Activated gamma-delta T cell treated with anti-CD3 and anti-CD28 coated beads, Interleukin-2, amount 50 U/mL, for 16 hours (primary cell): ENCODE measurements around the gene CAPN12.
A peak's percentile ranks its signal among the peaks of the same experiment; 100 is the strongest.
"Not testable (repeated sequence)": the region's sequence is repeated elsewhere in the genome, so short reads cannot be mapped to it uniquely, and the experiment has no call there.

ENCODE experiments used
- DNase-seq: peaks from one replicate; pipeline ENCODE4 v3.0.0-alpha.2; 2020; ENCODE audit warnings: low read depth

CAPN12 gene

DNA sequence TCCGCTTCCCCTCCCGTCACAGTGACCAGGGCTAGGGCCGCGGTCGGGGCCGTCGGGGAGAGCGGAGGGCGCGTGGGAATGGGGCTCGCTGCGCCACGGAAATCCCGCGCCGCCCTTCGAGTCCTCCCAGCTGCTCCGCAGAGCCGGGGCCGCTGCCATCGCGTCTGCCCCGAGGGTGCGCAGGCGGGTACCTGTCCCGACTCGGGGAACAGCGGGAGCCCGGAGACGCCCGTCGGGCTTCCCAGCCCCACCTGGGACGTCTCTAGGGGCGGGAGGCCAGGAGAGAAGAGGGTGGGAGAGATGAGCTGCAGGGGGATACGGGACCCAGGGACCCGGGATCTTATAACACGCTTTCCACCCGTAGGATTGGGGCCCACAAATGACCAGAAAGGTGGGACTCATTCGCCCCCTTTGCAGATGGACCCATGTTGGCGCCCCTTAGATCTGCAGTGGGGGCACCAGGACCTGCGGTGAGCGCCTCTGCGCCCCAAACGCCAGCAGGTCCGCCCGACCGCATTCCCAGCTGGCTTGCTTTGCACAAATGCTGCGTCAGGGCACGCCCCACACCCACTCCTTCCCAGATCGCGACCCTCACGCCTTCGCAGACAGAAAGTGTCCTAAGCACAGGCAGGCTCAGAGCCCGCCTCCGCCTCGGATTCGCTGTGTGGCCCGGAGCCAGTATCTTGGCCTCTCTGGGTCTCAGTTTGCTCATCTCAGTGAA lies 26.1 kb upstream of the CAPN12 start:
- DNase-seq: not testable (repeated sequence)

DNA sequence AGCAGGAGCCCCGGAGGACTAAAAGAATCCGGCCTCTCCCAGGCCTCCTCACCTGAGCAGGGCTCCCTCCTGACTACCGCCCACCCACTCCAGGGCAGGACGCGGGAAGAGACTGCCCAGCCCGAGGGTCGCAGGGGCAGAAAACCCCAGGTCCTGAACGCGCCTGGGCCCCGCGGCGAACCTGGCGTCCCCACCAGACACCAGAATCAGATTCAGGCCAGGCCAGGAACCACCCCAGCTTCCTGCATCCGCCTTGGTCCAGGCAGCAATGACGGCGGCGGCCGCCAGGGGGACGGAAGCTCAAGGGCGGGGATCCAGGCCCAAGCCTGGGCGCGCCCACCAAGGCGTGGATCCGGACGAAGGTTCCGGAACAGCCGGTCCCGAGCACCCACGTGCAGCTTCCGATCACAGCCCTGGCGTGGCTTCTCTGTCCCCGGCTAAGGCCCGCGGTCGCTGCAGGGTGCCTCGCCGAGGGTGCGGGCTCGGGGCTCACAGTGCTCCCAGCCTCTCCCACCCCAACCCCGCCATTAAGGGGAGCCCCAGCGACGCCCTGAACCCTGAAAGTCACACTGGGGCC lies 25.4 kb upstream of the CAPN12 start:
- peak; percentile 88 for DNase-seq

DNA sequence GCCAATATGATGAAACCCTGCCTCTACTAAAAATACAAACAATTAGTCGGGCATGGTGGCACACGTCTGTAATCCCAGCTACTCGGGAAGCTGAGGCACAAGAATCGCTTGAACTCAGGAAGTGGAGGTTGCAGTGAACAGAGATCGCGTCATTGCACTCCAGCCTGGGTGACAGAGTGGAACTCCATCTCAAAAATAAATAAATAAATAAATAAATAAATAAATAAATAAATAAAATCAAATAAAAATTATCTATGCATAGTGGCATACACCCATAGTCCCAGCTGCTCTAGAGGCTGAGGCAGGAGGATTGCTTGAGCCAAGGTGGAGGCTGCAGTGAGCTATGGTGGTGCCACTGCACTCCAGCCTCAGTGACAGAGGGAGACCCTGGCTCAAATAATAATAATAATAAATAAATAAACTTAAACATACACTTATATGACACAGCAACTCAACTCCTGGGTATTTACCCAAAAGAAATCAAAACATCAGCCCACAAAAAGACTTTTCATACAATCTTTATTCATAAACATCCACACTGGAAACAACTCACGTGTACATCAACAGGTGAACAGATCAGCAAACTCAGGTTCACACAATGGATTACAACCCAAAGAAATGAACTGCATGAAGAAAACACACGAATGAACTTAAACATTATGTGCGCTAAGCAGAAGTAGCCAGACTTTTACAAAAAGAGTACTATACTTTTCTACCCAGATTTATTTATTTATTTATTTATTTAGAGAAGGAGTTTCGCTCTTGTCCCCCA lies 22.2 kb upstream of the CAPN12 start:
- DNase-seq: no peak

DNA sequence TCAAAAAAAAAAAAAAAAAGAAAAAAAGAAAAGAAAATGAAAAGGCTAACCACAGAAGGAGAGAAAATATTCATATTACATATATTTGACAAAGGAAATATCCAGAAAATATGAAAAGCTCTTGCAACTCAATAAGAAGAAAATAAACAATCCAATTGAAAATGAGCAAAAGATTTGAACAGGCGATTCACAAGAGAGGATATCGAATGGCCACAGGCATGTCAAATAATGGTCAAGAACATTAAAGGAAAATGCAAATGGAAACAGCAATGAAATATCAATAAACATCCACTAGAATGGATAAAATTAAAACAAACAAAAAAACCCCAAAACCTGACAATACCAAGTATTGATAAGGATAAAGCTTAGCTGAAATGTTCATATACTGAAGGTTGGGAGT lies 20.9 kb upstream of the CAPN12 start:
- DNase-seq: no peak

DNA sequence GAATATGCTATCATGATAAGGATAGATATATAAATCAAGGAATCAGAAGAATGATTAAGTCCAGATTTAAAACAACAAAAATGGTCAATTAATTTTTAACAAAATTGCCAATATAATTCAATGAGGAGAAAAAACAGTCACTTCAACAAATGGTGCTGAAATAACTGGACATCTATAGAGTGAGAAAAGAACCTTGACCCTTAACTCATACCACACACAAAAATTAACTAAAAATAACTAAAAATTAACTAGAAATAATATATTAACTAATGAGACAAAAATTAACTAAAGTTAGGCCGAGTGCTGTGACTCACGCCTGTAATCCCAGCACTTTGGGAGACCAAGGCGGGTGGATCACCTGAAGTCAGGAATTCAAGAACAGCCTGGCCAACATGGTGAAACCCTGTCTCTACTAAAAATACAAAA lies 19.5 kb upstream of the CAPN12 start:
- no peak for DNase-seq

DNA sequence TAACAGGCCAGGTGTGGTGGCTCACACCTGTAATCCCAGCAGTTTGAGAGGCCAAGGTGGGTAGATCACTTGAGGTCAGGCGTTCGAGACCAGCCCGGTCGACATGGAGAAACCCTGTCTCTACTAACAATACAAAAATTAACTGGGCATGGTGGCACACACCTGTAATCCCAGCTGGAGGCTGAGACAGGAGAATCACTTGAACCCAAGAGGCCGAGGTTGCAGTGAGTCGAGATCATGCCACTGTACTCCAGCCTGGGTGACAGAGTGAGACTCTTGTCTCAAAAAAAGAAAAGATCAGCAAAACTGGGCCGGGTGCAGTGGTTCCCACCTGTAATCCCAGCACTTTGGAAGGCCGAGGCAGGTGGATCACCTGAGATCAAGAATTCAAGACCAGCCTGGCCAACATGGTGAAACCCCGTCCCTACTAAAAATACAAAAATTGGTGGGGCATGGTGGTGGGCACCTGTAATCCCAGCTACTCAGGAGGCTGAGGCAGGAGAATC lies 17.7 kb upstream of the CAPN12 start:
- DNase-seq: not testable (repeated sequence)

DNA sequence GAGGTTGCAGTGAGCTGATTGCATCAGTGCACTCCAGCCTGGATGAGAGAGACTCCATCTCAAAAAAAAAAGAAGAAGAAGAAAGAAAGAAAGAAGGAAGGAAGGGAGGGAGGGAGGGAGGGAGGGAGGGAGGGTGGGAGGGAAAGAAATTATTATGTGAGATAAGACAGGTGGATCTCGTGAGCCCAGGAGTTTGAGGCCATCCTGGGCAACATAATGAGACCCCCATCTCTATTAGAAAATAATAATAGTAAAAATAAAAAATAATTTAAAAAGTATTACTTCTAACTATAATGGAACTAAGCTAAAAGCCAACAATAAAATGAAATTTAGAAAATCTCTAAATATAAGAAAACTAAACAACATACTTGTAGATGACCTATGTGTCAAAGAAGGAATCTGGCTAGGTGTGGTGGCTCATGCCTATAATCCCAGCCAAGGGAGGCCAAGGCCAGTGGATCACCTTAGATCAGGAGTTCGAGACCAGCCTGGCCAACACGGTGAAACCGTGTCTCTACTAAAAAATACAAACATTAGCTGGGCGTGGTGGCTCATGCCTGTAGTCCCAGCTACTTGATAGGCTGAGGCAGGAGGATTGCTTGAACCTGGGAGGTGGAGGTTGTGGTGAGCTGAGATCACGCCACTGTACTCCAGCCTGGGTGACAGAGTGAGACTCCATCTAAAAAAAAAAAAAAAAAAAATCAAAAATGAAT lies 16.7 kb upstream of the CAPN12 start:
- not testable (repeated sequence) for DNase-seq

DNA sequence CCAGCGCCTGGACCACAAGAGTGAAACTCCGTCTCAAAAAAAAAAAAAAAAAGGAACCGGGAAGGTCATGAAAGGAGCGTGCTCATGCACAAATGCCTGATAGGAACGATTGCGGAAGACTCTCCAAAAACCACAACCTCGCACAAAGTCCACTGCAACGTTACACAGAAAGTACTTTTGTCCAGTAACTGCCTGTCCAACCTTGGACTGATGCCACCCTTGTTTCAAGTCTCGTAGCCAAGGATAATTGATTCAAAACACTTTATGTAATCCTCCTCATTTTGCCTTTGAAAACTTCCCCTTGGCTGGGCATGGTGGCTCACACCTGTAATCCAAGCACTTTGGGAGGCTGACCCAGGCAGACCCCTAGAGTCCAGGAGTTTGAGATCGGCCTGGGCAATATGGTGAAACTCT lies 15.3 kb upstream of the CAPN12 start:
- no peak for DNase-seq

DNA sequence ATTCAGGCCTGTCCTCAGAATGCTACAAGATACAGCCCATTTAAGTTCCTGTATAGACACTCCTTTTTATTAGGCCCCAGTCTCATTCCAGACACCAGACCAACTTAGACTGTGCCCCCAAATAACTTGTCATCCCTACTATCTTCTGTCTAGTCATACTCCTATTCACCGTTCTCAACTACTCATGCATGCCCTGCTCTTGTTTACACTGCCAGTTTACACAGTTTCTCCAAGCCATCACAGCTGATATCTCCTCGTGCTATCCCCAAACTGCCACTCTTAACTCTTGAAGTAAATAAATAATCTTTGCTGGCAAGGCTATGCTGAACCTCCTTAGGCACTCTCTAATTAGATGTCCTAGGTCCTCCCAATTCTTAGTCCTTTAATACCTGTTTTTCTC lies 9.9 kb upstream of the CAPN12 start:
- not testable (repeated sequence) for DNase-seq

DNA sequence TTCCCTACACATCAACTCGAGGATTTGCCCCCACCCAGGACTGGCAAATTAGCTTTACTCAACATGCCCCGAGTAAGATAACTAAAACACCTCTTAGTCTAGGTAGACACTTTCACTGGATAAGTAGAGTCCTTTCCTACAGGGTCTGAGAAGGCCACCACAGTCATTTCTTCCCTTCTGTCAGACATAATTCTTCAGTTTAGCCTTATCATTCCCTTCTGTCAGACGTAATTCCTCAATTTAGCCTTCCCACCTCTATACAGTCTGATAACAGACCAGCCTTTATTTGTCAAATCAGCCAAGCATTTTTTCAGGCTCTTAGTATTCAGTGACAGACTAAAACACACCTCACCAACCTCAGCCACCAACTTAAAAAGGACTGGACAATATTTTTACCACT lies 9.5 kb upstream of the CAPN12 start:
- DNase-seq: not testable (repeated sequence)

DNA sequence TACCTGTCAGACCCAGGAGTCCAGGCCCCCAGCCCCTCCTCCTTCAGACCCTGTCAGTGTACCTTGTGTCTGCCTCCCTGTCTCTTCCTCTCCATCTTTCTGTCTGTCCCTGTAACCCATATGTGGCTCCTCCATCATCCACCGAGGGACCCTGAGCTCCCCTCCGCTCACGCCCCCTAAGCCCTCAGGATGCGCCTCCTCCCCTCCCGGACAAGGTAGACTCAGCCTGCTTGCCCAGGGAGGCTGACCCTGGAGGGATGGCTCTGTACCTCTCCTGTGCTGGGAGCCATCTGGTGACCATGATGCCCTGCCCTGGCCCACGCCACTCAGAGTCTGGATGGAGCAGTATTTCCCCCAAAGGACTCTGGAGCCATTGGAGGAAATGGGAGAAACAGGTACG lies 1.0 kb upstream of the CAPN12 start:
- no peak for DNase-seq

DNA sequence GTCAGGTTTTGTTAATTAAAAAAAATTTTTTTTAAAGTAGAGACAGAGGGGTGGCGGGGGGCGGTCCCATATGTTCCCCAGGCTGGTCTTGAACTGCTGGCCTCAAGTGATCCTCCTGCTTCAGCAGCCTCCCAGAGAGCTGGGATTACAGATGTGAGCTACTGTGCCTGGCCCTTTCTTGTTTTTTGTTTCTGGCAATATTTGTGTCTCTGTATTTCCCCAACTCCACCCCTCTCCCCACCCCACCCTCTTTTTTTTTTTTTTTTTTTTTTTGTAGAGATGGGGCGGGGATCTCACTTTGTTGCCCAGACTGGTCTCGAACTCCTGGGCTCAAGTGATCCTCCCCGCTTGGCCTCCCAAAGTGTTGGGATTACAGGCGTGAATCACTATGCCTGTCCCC lies 600 bp upstream of the CAPN12 start:
- no peak for DNase-seq

DNA sequence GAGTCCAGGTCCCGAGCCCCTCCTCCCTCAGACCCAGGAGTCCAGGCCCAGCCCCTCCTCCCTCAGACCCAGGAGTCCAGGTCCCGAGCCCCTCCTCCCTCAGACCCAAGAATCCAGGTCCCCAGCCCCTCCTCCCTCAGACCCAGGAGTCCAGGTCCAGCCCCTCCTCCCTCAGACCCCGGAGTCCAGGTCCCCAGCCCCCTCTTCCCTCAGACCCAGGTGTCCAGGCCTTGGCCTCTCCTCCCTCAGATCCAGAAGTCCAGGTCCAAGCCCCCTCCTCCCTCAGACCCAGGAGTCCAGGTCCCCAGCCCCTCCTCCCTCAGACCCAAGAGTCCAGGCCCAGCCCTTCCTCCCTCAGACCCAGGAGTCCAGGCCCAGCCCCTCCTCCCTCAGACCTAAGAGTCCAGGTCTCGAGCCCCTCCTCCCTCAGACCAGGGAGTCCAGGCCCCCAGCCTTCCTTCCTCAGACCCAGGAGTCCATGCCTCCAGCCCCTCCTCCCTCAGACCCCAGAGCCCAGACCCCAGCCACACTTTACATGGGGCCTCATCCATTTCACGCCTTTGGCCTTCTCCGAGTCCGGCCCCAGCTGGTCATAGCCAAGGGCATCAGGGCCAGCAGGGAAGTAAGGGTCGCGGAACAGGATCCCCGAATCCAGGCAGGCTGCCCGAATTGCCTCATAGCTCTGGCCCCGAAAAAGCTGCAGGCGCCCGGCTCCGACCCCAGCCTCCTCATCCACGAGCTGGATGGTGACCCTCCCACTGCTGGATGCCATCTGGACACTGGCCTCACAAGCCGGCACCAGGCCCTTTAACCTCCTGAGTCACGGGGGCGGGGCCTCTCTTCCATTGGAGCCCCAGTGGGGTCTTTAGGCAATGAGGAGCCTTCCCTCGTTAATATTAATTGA lies 628 bp downstream of the CAPN12 start:
- DNase-seq: no peak

DNA sequence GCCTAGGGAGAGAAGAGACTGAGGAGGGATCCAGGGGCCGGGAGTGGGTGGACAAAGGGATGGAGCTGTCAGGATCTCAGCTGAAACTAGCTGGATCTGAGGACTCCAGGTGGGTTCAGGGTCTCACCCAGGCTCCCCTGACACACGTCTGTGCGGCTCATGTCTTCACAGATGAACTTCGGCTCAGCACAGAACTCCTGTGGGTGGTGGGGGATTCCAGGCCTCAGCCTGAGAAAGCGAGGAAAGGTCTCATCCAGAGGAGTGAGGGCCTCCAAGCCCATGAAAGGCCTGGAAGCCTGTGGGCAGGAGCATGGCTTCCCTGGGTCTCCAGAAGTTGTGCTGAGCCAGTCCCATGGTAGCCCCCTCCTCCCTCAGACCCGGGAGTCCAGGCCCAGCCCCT lies 1.4 kb downstream of the CAPN12 start:
- no peak for DNase-seq

DNA sequence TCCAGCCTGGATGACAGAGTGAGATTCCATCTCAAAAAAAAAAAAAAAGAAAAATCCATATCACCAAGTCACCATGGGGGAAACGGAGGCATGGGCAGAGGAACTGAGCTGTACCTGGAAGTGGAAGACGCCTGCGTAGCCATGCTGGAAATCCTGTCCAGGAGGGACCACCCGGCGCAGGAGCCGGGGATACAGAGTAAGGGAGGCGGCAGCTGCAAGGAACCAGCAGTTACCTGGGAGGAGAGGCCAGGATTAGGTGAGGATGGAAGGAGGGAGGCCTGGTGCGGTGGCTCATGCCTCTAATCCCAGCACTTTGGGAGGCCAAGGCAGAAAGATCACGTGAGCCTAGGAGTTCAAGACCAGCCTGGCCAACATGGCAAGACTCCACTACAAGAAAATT lies 2.0 kb downstream of the CAPN12 start:
- DNase-seq: no peak

DNA sequence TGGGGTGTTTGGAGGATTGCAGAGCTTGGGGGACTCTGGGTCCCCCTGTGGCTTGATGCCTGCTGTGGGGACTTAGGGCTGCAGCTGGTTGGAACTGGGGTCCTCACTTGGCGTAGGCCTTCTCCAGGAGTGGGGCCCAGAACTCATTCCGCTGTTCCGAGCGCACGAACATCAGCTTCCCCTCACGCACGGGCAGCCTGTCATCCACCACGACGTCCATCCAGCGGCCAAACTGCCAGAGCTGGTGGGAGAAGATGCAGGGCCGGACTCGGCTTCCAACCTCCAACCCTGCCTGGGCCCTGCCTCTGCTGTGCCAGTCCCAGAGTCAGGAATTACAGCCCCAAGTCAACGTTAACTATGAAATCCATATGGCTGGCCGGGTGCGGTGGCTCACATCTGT lies 2.6 kb downstream of the CAPN12 start:
- no peak for DNase-seq

DNA sequence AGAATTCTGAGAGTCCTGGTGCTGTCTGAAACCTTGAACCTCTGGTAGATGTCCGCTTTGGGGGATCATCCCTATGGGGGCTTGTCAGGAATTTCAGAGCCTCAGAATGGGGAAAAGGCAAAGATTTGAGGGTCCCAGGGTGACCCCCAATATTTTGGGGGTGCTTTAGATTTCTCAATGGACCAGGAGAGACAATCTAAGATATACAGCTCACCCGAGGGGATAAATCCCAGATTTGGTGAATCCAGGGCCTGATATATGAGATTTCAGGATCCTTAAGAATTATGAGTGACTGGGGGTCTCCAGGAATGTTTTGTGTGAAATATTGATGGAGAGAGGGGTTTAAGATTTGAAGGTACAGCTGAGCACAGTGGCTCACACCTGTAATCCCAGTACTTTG lies 3.3 kb downstream of the CAPN12 start:
- DNase-seq: no peak

DNA sequence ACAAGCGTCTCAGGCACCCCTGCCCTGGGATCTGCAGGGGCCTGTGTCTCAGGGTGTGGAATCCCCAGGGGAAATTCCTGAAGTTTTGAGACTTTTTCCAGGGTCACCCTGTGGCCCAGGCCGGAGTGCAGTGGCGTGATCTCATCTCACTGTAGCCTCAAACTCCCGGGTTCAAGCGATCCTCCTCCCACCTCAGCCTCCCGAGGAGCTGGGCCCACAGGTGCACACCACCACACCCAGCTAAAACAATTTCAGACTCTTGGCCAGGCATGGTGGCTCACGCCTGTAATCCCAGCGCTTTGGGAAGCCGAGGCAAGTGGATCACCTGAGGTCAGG lies 4.0 kb downstream of the CAPN12 start:
- DNase-seq: no peak

DNA sequence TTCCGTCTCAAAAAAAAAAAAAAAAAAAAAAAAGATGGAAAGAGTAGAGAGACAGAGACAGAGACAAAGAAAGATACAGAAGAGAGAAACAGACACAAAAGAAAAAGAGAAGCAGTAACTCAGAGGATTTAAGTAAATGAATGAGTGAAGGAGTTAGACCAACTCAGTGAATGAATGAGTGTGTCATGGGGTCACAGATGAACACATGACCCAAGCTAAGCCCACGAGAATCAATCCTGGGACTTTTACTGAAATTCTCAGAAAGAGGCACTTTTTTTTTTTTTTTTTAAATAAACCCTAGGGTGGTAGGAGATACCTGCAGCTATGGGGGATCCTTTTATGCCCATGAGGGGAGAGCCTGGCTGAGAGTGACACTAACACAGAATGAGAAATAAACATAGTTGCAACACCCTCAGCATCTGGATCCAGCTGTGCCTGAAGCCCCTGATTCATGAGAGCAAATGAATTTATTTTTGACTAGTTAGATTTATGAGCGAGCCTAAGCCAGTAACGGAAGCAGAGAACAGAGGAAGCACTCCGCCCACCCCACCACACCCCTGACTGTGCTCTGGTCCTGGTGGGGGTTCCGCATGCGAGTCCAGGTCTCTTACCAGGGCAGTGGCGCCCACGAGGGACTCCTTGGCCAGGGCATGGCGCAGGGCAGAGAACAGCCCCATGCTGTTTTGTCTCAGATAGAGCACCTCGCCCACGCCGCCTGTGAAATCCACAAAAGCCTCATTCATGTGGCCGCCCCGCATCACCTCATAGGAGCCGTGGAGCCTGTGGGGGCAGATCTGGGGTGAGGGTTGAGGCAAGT lies 4.6 kb downstream of the CAPN12 start:
- no peak for DNase-seq

DNA sequence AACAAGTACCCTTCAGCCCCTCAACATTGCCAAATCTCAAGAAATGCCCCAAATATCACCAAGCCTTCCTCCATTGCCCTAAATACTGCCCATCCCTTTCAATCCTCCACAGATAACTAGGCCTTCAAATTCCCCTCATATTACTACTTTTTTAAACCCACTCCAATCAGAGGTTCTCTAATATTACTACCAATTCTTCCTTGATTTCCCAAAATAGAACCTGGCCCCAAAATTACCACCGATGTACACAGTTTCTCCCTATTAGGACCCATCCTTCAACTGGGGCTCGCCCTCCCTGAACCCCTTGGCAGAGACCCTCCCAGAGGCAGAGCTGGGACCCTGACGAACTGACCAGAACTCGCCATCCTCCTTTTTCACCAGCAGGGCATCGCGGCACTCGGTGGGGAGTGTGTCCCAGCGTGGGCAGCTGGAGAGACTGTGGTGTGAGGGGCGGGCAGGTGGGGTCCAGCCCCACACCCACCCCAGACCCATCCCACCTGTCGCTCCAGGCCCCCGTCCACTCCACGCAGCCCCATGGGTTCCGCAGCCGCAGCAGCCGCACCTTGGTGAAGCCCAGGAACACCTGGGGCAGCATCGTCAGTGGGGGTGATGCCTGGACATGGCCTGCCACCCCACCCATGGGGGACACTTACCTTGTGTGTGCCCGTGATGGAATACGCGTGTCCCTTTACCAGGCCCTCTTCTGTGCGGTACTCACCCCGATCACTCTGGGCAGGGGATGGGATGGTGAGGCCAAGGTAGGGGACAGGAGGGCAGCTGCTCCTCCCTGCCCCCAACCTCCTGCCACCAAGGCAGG lies 6.1 kb downstream of the CAPN12 start:
- no peak for DNase-seq
